Stimulated activated CD8-positive, alpha-beta memory T cell treated with anti-CD3 and anti-CD28 coated beads, Interleukin-12 subunit alpha, Interleukin-12 subunit beta, amount 100 ng/mL, for 1 hour (primary cell): ENCODE data around the gene HES2.
"Not testable (repeated sequence)": the region's sequence is repeated elsewhere in the genome, so short reads cannot be mapped to it uniquely, and the experiment has no call there.

Source experiments
- DNase-seq: peaks from one replicate; pipeline ENCODE4 v3.0.0-alpha.2; 2020; ENCODE audit warnings: low read depth

HES2 gene, protein sequence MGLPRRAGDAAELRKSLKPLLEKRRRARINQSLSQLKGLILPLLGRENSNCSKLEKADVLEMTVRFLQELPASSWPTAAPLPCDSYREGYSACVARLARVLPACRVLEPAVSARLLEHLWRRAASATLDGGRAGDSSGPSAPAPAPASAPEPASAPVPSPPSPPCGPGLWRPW

DNA sequence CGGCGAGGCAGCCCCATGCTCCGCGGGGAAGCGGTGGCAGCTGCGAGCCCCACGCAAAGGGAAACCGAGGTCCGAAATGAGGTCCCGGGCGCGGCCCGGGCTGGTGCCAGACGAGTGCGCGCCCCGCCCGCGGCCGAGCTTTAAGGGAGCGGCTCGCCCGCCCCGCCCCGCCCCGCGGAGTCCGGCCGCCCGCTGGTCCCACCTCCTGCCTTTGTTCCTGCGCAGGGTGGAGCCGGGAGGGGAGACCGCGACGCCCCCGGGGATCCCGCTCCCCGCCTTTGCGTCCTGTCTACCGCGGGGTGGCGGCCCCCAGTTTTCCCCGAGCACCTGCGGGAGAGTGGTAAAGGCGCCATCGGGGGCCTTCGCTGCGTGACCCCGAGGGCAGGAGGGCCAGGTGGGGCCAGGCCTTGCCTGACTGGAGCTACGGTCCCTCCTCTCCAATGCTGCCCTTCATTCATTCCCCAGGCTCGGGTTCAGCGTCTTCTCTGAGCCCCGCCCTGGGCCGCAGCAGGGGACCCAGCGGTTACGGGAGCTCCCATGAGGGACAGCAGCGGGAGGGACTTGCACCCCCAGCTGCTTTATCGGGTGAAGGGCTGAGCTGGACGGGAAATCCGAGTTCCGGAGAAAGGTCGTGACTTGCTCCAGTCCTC is at the start of gene HES2:
Gene HES2, minus strand, starts transcription at position 116 of the 650 bp plus-strand sequence. Its CDS starts 99 bp downstream, at position 17.
- DNase-seq: no peak

DNA sequence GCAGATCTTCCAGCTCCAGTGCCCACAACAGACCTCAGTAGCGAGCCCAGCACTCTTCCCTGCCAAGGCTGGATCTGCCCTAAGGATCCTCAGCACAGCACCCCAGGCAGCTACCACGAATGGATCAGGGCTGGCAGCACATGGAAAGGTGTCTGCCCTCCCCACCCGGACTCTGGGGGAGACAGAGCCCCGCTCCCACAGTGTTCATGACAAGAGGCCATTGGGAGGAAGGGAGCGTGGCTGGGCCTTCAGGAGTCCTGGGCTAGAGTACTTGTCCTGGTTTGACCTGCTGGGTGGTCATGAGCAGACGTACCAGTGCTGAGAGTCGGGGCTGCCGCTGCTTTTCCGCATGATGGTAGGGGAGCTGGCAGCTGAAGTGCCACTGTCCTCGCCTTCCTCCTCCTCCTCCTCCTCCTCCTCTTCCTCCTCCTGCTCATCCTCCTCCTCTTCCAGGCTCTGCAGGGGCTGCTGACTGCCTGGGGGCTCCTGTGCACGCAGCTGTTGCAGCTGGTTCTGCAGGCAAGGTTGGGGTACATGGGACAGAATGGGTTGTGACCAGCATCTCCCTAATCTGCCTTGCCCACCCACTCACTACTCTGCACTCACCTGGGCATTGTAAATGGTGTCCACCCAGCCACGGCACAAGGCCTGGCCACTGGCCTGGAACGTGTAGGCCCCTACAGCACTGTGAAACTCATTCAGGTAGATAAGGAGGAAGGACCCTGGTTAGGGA is 49.2 kb upstream of the HES2 start:
- DNase-seq: no peak

DNA sequence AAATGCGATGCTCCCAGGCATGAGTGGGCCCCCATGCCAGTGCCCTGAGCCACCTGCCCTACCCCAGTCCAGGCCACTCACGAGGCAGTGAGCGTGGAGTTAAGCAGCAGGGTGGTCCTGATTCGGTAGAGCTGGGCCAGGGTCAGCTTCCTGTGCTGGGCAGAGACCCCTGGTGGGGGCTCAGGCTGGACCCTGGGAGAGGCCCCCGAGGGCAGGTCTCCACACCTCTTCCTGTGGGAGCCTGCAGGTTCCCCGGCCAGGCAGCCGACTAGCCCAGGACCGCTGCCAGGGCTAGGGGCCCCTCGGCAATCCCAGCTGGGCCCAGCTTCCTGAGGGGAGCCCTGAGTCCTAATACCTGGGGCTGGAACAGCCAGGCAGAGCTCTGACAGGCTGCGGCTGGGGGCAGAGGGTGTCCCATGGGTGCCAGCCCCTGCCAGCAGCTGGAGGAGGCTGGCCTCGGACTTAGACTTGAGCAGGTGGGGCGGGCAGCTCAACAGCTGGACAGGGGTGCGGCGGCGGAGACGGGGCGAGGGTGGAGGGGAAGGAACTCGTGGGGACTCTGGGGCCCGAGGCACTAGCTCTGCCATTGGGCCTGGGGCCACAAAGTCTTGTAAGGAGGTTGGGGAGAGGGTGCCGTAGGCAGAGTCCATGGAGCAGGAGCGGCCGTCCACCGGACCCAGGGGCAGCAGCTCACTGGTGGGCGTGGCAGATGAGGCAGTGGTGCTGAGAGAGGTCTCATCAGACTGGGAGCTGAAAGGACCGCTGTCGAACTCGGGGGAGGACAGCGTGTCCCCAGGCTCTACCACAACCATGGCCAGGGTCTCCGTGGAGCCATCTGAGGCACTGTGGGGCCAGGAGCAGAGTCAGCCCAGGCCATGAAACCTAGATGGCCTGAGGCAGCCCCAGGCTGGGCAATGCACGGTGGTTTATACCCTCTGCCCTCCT is 48.3 kb upstream of the HES2 start:
- DNase-seq: no peak

DNA sequence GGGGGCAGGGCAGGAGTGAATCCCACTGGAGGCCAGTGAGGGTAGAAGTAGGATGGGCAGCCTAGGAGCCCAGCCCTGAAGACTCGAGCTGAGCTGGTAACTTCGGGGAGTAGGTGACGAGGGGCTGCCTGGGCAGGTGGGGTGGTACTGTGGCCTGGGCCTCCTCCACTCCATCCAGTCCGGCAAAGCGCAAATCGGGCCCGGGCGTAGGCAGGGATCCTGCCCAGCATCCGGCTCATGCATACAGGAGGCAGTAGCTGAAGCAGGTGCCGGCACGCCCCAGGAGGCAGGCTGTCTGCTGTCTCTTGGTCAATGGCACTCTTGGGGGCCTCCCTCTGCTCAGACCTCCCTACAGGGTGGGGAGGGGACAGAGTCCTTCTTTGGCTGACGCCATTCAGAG is 47.5 kb upstream of the HES2 start:
- DNase-seq: no peak

DNA sequence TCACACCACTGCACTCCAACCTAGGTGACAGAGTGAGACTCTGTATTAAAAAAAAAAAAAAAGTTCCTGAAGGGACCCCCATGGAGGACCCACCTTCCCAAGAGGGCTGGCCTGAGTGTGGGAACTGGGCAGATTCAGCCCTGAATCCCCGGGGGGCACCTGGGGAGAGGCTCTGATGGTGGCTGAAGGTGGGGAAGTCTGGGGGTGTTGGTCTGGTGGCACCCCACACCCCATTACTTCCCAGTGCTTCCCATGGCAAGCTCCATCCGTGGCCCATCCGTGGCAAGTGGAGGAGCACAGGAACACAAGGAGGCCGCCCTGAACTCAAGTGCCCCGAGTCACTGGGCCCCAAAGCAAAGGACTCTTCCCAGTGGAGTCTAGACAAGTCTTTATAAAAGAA is 47.0 kb upstream of the HES2 start:
- DNase-seq: no peak

DNA sequence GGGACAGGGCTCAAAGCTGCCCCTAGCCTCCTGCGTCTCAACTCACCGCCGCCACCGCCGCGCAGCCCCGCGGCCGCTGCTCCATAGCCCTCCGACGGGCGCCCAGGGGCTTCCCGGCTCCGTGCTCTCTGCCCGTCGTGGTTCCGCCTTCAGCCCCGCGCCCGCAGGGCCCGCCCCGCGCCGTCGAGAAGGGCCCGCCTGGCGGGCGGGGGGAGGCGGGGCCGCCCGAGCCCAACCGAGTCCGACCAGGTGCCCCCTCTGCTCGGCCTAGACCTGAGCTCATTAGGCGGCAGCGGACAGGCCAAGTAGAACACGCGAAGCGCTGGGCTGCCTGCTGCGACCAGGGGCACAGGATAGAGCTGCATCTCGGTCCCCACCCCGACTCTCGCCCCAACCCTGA is 46.3 kb upstream of the HES2 start, which contains the start of gene TNFRSF25:
Gene TNFRSF25, minus strand, starts transcription at position 151 of the 400 bp plus-strand sequence. Its CDS starts 66 bp downstream, at position 85.
- DNase-seq: no peak

DNA sequence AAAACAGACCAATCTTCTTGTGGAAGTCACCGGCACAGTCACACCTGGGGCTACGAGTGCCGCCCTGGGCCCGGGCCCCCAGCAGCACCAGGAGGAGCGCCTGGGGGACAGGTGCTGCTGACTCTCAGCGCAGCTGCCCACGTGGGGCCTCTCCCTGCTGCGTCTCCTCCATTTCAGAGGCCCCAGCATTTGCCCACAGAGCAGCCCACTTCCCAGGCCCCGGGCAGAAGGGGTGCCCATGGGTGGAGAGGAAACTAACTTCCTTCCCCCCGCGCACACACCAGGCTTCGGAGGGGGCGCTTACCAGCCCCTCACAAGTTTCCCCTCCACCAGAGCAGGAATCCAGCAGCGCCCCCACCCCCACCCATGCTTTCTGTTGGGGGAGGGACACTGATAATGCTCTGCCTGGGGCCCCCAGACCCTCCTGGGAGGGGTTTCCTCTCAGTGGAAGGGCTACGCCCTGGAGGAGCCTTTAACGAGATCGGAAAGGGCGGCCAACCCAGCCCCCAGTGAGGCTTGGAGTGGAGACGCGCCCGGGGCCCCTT is 45.8 kb upstream of the HES2 start:
- no peak for DNase-seq

DNA sequence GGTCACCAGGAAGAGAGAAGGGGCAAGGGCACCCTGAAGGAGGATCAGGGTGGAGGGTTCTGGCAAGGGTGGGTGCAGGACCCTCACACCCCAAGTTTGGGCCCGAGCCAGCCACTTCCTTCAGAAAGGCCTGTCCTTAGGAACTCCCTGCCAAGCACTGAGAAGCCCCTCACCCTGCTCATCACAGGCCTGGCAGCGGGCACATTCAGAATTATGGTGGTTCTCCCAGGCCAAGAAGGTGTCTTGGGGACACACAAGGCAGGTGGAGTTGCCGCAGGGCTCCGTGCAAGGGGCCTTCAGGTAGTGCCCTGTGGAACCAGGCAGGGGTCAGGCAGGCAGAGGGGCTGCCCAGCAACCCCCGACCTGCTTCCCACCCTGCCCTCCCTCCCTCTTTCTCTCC is 45.2 kb upstream of the HES2 start:
- DNase-seq: no peak

DNA sequence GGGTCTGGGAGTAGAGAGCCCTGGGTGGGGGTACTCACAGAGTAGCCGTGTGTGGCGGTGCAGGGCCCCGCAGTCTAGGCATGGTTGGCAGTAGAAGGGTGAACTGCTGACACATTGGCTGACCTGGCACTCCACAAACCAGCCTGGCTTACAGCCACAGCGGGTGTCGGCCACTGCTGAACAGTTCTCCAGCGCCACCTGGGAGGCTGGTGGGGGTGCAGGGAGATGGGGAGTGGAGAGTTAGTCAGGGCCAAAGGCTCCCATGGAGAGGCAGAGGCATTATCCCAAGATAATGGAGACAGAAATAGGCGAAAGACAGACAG is 44.8 kb upstream of the HES2 start:
- no peak for DNase-seq

DNA sequence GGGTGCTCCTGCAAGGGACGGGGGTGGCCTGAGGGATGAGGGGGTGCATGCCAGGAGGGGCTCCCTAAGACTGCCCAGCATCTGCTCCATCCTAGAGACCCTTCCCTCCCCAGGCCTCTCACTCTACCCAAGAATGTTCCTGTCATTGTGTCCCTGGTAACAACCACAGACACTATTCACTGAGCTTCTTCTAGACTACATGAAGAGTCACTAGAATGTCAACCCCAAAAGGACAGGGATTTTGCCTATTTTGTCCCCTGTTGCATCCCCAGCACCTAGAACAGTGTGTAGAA is 43.3 kb upstream of the HES2 start:
- no peak for DNase-seq

DNA sequence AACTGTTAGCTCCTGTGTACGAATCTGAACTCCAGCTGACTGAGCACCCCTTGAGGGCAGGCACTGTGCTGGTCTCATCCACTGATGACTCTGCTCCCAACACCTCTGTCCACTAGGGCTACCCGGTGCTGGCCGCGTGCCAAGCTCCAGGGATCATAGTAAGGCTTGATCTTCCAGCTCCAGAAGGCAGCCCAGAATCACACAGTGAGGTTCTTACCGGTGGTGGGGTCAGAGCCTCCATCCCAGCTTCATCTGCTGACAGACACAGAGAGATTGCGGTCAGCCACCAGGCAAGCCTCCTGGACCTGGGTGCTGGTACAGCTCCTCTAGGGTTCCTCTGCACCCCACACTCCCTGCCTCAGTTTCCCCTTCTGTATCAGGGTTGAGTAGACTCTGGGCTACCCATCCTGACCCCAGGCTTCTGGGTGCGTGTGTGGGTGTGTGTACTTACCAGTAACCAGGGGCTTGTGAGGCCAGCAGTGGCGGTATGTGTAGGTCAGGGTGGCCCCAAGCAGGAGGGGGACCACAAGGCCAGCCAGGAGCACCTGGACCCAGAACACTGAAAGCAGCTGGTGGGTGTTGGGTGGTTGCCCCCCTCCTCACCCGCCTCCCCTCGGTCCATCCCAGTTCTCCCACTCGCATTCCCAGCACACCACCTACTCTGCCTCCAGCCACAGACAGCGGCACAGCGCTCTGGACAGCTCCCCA is 42.8 kb upstream of the HES2 start:
- no peak for DNase-seq

DNA sequence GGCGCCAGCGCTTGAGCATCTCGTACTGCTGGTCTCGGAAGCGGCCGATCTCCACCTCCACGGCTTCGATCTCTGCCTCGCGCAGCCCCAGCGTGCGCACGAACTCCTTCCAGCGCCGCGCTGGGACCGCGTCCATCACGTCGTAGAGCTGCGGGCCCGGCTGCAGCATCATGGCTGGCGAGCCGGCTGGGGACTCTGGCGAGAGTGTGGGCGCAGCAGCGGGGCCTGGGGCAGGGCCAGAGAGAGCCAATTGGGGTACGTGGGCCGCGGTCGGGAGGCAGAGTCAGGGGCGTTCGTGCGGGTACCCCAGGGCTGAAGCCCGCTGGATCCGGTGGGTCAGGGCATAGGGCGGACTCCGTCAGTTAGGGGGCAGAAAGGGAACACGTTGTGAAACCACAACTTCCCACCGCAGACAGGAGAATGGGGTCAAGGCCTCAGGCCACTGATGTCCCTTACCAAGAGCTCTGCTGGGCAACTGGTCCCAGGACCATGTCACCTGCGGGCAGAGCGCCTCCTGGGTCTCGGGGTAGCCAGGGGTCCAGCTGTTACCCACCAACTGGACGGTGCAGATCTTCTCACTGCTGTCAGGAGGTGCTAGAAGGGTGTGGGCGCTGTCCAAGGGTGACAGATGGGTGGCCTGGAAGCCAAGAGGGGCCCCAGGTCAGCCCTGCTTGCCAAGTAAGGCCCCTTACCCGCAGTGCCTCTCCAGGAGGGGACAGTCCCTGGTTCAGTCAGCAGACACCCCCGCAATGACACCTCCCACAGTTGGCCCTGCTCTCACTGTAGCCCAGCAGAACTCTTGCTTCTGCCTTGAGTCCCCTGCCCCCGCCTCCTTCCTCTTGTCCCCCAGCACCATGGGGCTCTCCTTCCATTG is 42.1 kb upstream of the HES2 start:
- DNase-seq: no peak

DNA sequence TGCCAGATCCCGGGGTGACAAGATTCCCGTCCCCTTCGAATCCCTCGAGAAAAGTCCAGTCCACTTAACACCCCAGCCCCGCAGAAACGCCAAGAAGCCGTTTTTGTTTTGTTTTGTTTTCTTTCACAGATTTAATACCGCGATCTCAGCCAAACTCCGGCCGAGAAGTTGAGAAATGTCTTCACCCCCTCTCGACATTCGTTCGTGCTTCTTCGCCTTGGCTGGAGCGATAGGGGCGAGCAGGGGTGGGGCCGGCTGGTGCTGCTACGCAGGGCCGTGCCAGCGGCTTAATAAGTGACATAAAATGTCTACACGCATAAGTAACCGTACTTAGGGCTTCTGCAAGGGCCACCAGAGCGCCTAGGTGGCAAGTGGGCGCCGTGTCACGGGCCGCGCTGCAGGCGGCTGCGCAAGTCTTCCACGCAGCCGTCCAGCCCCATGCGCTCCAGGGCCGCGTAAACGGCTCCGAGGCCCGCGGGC is 41.4 kb upstream of the HES2 start:
- DNase-seq: no peak

DNA sequence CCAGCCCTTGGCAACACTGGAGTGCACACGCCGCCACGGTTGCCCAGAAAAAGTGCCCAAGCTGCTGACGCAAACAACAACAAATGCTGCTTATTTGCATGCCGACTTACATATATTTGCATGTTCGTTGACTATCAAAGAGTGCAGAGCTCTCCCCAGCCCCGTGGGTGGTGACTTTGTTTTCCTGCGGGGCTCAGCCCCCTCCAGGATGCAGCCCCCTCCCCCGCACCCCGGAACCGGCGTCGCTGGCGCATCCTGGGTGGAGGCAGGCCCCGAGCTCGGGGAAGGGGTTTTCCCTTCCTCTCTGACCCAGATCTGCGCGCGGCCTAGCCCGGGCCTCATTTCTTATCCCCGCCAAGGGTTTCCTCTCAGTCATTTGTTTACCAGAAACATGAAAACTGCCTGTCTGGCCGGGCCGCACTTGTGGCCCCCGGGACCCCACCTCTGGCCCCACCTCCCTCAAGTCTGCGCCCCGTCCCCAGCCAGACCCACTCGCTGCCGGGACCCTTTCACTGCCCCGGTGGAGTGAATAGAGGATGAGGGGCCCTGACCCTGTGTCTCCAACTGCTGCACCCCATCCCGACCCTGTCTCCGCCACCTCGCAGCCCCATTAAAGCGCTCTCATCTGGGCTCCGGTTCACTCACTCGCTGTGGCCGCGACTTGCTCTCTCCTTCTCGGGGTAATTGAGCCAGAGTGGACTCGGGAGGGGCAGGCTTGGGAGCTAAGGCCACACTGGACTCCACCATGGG is 40.8 kb upstream of the HES2 start:
- DNase-seq: peak; percentile 73

DNA sequence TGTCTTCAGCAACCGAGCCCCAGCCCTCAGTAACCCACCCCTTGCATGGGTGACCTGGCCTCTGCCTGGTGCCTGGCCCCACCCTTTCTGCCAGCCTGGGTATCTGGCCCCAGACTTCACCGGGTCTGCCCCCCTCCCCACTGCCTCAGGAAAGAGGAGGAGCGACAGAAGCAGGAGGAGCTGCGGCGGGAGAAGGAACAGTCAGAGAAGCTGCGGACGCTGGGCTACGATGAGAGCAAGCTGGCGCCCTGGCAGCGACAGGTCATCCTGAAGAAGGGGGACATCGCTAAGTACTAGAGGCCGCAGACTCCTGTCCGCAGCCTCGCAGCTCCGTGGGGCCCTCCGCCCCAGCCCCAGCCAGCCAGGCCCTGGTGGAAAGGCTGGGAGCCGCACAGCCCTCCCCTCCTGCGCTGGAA is 40.1 kb upstream of the HES2 start:
- DNase-seq: peak; percentile 32

DNA sequence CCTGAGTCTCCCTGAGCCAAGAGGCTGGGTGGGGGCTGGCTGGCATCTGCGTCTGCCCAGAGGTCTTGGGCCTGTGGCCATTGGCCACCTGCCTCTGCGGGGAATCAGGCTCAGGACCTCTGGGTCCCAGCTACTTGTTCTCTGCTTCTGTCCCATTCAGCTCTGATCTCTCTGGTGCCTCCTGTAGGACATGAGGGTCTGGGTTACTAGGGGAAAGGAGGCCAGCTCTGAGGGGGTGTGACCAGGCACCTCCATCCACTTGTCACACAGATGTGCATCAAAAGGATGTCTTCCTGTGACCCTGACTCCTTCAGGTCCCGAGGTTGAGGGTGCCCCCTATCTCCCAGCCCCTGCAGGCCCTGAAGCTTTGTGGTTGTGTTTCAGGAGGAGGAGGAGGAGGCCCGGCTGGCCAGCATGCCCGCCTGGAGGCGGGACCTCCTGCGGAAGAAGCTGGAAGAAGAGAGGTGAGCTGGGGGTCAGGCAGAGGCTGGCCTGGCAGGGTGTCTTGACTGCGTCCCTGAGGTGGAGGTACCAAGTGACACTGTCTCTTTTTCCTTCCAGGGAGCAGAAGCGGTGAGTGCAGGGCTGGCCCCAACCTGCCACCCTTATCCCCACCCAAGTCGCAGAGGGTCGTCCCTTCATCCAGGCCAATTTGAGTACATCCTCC is 37.2 kb upstream of the HES2 start:
- no peak for DNase-seq

DNA sequence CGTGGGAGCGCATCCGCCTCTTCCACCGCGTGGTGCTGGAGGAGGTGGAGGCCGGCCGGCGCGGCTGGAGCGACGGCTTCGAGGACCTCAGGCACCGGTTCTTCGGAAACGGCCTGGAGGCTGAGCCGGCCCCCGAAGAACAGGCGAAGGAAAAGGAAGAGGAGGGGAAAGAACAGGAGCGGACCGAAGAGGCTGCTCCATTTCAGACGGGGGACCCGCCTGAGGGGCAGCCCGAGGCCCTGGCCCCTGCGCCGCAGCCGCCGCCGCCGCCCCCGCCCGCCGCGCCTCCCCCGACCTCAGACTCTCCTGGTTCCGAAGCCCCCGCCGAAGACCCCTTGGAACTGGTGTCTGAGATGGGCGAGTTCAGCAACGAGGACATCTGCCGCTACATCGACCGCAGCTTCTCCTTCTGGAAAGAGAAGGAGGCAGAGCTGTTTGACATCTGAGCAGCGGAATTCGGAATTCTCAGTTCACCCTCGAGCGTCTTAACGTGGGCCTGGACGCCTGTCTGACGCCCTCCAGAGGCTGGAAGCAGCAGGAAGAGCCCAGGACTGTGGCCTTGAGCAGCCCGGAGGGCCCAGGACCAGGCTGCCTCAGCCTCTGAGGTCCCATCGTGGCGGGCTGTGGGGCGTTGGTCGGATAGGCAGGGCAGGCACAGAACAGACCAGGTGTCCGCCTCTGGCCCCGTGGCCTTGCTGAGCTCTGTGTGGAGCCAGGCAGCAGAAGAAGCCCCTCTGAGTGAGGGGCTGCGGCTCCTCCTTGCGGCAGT is 36.2 kb upstream of the HES2 start:
- not testable (repeated sequence) for DNase-seq
